HG03469 (cell line): Measurements from ENCODE around the gene VPS13C.
"Not testable (repeated sequence)": the region's sequence is repeated elsewhere in the genome, so short reads cannot be mapped to it uniquely, and the experiment has no call there.

ENCODE experiments used
- ATAC-seq: cut with Tn5 transposase; IDR thresholded peaks from one replicate; pipeline ENCODE4 v1.9.1; 2021; ENCODE audit warnings: mild to moderate bottlenecking, moderate library complexity, moderate number of reproducible peaks; ENCODE audit not compliant: unreplicated experiment

The VPS13C gene

DNA sequence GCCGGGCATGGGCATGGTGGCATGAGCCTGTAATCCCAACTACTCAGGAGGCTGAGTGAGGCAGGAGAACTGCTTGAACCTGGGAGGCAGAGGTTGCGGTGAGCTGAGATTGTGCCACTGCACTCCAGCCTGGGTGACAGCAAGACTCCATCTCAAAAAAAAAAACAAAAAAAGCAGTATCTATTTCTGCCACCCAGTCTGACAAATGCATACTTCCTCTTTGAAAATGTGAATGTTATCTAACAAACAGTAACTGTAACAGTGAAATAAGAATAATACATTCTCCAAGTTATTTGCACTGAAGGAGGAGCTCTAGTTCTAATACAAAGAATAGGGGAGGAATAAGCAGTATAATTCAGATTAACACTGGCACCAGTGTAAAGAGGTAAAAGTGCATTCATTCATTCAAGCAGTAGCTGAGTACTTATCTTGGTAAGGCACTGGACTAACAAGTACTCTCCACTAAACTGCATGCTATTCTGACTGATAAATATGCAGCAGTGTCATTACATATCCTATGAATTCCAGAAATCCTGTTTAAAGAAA, 12.9 kb downstream of the VPS13C start:
- no peak for ATAC-seq

DNA sequence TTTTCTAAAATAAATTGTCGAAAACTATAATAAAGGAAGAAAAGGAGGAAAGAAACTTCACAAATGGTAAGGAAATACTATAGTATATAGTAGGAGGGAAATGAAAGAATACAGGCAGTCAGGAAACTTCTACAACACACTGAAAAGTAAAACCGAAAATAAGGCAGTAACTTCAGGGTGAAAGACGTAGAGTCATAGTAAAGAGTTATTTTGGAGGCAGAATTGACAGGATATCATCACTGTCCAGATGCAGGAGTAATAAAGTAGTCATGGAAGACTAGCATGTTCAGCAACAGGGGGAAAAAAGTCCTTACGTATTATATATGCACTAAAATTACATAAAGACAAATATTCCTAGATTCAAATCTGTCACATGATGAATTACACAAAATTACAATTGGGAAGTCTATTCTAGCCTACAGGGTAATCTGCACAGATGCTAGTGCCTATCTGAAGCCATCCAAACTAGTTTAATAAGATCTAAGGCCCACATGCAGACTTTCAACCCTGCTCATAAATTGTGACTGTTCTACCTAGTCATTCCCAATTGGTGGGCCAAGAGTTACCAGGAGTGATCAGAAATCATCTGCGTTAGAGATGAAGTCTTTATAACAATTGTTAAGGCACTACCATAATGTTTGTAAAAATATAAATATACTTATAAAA, 14.0 kb downstream of the VPS13C start:
- ATAC-seq: peak; percentile 77

DNA sequence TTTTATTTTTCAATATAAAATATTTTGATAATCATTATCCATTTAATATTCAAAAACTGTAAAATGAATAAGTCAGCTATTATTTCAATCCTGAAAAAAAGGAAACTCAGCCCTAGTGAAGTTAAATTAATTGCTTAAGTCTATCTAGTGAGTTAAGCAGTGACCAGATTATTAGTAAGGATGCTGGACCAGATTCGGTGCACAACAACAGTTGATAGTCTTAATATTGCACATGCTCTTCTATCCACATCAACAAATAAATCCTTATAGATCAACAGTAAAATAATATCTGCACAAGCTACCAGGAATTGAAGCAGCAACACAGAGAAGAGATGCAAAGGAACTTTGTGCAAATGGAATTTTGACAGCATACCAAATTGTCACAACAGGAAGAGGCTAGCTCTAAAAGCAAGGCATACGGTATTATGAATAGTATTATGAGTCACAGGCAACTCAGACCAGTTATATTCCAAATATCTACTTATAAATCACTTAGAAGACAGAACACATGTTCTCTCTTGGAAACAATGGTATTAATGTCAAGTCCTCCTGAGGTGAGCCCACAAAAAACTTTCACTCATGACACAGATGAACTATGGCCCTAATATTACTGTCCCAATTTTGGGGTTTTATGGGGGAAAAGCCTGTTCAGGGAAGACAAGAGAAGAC, 24.9 kb downstream of the VPS13C start:
- no peak for ATAC-seq

DNA sequence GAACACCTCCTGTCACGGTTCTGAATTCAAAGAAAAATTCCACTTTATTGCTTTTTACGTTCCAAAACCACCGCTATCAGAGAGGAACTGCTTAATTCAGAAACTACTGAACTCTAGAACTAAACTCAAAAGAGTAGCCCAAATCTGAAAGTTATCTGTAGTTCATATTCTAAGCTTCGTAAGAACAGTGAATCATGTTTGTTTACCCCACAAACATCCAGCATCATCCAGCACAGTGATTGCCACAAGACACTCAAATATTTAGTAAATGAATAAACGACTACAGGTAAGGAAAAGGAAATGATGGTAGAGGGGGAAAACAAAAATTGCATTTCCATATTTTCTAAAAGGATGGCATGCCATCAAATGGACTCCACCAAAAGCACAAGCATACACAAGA, 32.3 kb downstream of the VPS13C start:
- no peak for ATAC-seq

- no peak for ATAC-seq
Observed at GRCh38 chr15:62027263-62027565, 33.0 kb downstream of the VPS13C start.

- no peak for ATAC-seq
Observed at GRCh38 chr15:62026487-62027262, 33.6 kb downstream of the VPS13C start.

DNA sequence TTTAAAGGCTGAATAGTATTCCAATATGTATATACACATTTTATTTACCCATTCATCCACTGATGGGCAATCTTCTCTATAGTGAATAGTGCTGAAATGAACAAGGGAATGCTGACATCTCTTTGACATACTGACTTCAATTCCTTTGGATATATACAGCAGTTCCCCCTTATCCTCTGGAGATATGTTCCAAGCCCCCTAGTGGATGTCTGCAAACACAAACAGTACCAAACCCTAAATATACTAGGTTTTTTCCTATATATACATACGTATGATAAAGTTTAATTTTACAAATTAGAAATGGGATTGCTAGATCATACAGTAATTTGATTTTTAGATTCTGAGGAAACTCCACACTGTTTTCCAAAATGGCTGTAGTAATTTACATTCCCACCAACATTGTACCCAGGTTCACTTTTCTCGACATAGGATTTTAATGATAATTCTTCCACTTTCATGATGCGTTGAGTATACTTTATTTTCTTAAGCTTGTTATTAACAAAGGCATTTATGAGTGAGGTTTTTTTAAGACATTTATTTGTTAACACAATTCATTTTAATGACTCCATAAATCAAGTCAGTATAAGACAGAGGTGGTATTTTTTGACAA, 38.2 kb downstream of the VPS13C start:
- no peak for ATAC-seq

GRCh38 chr15:62020576-62021160, 39.6 kb downstream of the VPS13C start:
- ATAC-seq: no peak

- not testable (repeated sequence) for ATAC-seq
Observed at GRCh38 chr15:62005354-62005753, 54.9 kb downstream of the VPS13C start.

DNA sequence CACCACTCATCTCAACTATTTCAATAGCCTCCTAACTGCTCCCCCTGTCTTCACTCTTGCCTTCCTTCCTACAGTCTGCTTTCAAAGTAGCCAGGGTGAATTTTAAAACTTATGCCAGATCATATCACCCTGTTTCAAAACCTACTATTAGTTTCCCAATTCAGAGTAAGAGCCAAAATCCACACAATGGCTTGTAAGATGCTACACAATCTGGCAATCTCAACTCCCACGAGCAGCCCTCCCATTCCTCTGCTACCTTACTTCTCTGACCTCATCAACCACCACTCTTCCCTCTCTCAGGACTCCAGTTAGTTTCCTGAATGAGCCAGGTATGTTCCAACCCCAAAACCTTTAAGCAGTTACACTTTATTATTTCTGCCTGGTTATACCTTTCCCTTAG, 62.5 kb downstream of the VPS13C start:
- ATAC-seq: no peak

- no peak for ATAC-seq
Observed at GRCh38 chr15:61996056-61996635, 64.1 kb downstream of the VPS13C start.

DNA sequence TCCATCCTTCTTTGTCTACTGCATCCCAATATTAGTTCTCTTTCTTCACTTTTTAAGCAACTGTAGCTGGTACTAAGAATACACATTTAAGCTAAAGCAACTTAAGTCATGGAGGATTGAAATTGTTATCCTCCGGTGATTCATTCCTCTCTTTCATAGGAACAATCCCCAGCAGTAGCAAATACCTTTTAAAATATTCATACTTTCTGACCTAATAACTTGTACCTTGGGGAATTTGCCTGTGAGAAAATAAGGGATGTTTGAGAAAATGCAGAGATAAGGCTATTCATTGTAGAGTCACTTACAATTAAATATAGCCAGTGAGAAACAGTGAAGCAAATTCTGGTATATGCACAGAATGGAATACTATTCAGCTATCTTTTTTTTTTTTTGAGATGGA, 66.0 kb downstream of the VPS13C start:
- no peak for ATAC-seq

DNA sequence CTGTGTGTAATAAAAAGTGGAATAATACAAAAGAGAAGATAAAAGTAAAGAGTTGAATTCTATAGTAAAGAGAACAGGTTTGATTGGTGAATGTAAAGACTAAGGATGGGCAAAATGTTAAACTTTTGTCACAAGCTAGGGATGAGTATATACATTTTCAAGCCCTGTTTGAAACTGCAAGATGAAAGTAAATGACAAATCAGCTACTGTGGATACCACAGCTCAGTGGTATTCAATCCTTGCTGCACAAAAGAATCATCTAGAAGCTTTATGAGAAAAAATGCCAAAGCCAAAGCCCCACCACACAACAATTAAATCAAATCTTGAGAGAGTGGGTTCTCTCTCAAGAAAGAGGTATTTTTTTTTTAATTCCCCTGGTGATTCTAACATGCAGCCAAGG, 67.7 kb downstream of the VPS13C start:
- ATAC-seq: no peak

DNA sequence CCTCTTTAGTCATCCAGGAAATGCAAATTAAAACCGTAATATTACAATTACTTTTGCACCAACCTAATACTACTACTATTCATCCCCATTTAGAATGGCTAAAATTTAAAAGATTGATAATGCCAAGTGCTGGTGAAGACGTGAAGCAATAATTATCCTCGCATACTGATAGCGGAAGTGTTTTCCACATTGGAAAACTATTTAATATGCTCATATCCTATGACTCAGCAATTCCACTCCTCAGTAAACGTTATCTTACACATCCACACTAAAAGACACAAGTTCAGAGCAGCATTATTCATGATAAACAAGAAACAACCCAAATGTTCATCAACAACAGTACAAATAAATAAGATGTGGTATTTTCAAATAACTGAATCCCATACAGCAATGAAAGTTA, 70.6 kb downstream of the VPS13C start:
- no peak for ATAC-seq

GRCh38 chr15:61987824-61988223, 72.4 kb downstream of the VPS13C start:
- ATAC-seq: no peak

GRCh38 chr15:61983081-61983480, 77.2 kb downstream of the VPS13C start:
- no peak for ATAC-seq

DNA sequence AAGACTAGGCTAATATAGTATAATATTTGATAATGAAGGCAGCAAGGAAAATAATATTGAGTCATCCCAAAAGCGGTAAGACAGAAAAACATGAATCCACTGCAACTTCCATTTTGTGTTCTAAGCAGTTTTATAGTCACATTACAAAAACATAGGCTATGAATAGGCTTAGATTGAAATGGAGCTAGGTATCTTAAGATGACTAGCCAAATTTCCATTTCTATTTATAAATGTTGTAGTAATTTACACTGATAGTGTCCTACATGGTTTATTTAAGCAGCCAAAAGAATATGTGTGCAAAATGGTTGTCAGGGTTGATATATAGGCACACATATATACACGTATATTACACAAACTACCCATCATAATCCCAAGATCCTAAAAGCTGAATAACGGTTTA, 82.0 kb downstream of the VPS13C start:
- no peak for ATAC-seq

DNA sequence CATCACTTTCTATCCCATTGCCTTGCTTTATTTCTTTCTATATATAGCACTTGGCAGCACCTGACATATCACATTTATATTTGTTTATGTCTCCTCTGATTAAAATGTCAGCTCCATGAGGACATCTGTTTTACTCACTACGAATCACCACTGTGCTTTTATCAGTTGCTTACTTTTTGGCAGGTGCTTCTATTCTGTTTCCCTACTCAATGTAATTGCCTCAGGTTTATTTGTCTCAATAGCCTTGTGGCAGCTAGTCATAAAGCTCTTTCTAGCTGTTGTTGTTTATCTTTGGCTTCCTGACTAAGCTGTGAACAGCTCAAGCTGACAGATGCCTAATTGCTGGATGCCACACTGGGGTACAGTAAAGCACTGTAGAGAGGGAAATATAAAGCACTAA, 85.5 kb downstream of the VPS13C start:
- no peak for ATAC-seq

DNA sequence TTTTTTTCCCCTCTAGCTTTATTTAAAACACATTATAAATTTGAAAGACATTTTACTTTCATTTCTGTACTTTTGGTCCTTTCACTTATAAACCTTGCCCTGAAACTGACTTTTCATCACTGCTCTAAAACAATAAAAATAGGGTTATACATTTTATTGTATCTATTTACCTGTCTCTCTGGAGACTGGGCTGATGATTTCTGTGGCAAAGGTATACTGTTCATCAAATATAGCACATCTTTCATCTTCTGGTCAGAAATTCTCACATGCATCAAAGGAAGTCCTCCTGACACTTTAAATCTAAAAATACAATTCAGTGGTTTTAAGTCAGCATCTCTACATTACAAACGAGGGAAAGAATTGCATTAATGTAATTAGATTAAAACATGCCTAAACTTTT, 86.1 kb downstream of the VPS13C start:
- ATAC-seq: no peak

GRCh38 chr15:61951949-61952348, 108.3 kb downstream of the VPS13C start:
- ATAC-seq: no peak

DNA sequence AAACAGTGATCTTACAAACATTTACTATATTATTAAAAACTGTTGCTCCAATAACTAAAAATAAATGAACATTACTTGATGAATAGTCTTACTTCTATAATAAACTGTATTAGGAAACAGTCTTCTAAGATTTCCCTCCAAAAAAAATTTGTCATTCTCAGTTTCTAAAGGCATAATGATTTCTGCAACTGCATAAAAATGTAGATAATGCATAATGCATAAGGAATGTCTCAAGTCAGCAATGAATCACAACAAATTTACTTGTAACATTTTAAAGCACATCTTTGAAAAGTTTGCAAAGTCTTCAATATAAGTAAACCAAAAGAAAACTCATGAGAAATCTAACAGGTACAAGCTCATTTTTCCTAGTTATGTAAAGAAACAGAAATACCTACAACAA, 113.5 kb downstream of the VPS13C start:
- no peak for ATAC-seq
